HG02840 (cell line): Measurements from ENCODE around the gene RIN1.
A peak's percentile ranks its signal among the peaks of the same experiment; 100 is the strongest.

Experiments
- ATAC-seq: cut with Tn5 transposase; IDR thresholded peaks from one replicate; pipeline ENCODE4 v1.9.1; 2021; ENCODE audit warnings: mild to moderate bottlenecking, moderate library complexity, moderate number of reproducible peaks; ENCODE audit not compliant: unreplicated experiment, low FRiP score

Gene RIN1

GRCh38 chr11:66284526-66285078 is 51.6 kb downstream of the RIN1 start:
- ATAC-seq = no peak

GRCh38 chr11:66283461-66284105 is 52.7 kb downstream of the RIN1 start:
- ATAC-seq = no peak

- ATAC-seq = peak; percentile 79
These were observed 53.5 kb downstream of the RIN1 start for GRCh38 chr11:66282468-66283455.
